GM18508 (cell line): ENCODE results near the gene ZNF415.

Experiments used
- ATAC-seq: cut with Tn5 transposase; IDR thresholded peaks from one replicate; pipeline ENCODE4 v1.9.1; 2021; ENCODE audit warnings: moderate number of reproducible peaks; ENCODE audit not compliant: insufficient read depth, unreplicated experiment

ZNF415 gene

DNA sequence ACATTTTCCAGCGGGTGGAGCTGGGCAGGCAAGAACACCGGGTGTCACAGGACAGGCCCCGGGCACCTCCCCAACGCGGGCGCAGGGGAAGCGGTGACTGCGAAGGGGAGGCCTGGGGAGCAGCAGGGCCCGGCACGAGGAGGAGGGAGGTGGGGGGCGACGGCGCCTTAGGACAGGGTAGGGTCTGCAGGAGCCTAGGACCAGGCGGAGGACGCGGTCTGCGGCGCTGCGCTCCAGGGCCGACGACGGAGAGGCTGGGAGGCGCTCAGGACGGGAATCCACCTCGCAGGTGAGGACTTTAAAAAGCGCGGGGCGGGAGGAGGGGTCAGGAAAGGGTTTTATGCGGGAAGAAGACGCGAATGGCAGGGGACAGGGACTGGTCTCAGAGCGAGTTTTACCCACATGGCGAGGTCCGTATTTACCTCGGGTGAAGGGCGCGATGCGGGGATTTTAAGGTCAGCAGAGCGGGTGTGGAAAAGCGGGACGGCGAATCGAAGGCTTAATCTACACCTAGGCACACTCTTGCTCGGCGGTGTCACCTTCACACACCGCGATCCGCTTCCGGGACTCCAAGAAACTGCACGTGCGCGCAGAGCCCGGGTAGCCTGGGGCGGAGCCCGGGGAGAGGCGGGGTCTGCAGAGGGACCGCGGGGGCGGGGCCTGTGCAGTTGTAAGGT is 74.7 kb downstream of the ZNF415 start:
- ATAC-seq = no peak
